ENCODE measurements around the gene SEL1L3.
A peak's percentile ranks its signal among the peaks of the same experiment; 100 is the strongest.

Gene SEL1L3

DNA sequence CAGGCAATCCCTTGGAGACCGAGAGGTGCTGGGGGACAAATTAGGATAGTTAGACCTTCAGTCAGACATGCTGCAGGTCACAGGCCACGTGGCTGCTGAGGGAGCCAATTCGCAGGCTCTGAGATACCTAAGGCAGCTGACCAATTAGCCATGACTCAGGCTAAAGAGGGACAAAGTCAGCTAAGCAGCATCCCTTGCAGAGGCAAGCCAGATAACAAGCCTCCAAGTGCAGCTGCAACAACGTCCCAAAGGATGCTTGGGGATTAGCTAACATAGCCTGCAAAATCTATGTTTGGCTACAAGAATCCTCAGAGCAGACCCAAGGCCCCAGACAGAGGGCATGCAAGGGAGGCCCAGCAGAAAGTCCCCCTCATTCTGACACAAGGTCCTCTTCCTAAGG is 93.5 kb downstream of the SEL1L3 start:
- no peak overlapping the region for H3K4me3 ChIP-seq (ENCODE audit: low read depth, low read length)
- TF ChIP-seq, protein P1, sequence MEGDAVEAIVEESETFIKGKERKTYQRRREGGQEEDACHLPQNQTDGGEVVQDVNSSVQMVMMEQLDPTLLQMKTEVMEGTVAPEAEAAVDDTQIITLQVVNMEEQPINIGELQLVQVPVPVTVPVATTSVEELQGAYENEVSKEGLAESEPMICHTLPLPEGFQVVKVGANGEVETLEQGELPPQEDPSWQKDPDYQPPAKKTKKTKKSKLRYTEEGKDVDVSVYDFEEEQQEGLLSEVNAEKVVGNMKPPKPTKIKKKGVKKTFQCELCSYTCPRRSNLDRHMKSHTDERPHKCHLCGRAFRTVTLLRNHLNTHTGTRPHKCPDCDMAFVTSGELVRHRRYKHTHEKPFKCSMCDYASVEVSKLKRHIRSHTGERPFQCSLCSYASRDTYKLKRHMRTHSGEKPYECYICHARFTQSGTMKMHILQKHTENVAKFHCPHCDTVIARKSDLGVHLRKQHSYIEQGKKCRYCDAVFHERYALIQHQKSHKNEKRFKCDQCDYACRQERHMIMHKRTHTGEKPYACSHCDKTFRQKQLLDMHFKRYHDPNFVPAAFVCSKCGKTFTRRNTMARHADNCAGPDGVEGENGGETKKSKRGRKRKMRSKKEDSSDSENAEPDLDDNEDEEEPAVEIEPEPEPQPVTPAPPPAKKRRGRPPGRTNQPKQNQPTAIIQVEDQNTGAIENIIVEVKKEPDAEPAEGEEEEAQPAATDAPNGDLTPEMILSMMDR (conservative IDR thresholded peaks at IDR 0.05; ENCODE audit: low read depth, low read length): no peak
- peak; percentile 34 for DNase-seq (ENCODE audit: low read depth)

DNA sequence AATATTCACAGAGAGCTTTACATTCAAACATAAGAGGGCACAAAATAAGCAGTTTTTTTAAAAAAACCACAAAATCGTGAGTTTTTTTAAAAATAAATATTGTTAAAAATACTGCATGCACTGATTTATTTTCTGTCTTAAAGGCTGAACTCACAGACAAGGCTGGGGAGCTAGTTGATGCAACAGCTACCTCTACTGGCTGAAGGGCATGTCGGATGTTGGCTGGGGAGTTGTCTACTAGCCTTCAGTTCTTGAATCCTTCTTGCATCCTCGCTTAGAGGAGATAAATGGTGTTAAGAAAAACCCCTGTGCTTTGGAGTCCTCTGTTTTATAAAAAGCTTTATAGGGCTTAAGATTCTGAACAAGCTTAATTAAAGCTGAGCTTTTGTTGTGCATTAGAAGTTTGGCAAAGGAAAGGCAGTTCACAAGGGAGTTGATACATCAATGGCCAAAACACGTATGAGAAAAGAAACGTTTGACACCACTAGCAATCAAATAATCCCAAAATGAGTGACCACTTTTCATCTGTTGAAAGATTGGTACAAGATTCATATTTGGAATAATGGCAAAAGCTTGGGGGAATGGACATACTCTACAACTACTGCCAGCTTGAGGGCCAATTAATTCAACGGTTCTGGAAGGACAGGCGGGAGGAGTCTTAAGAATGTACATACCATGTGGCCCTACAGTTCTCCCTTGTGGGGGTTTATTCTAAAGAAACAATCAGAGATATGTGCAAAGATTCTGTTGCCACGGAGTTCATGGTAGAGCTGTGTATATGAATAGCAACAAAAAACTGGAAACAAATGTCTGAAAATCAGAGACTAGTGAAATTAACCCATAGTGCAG is 94.7 kb downstream of the SEL1L3 start:
- TF ChIP-seq, protein P1 (conservative IDR thresholded peaks at IDR 0.05; ENCODE audit: low read depth, low read length): peak; percentile 100
- no peak overlapping the region for H3K4me3 ChIP-seq (ENCODE audit: low read depth, low read length)
- DNase-seq (ENCODE audit: low read depth): peak; percentile 91

DNA sequence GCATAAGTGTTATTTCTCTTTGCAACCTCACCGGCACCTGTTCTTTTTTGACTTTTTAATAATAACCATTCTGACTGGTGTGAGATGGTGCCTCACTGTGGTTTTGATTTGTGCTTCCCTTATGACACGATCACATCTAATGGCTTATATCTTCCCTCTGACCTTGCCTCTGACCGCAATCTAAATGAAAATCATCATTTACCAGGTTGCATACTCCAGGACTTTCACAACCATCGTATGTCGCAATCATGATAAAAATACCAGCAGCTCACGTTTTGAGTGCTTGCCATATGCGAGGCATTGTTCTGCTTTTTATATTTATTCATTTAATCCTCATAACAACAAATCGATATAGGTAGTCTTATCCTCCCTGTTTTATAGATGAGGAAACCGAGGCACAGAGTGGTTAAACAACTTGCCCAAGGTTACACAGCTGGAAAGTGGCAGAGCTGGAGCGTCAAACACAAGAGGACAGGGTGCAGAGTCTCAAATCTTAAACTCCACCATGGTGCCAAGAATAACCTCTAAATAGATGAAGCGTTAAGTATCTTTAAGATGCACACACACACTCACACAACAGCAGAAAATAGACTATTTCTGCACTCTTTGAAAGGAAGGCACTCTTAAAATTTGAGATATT is 102.2 kb downstream of the SEL1L3 start:
- H3K4me3 ChIP-seq (ENCODE audit: low read depth, low read length): no peak overlapping the region
- TF ChIP-seq, protein P1 (conservative IDR thresholded peaks at IDR 0.05; ENCODE audit: low read depth, low read length): no peak
- peak; percentile 46 for DNase-seq (ENCODE audit: low read depth)

DNA sequence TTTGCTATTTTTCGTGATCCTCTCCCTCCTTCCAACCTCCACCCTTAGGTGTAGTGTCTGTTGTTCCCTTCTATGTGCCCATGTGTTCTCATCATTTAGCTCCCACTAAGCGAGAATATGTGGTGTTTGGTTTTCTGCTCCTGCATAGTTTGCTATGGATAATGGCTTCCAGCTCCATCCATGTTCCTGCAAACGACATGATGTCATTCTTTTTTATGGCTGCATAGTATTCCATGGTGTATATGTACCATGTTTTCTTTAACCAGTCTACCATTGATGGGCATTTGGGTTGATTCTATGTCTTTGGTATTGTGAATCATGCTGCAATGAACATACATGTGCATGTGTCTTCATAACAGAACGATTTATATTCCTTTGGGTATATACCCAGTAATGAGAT is 102.7 kb downstream of the SEL1L3 start:
- no peak for DNase-seq (ENCODE audit: low read depth)
- no peak overlapping the region for H3K4me3 ChIP-seq (ENCODE audit: low read depth, low read length)
- TF ChIP-seq, protein P1 (conservative IDR thresholded peaks at IDR 0.05; ENCODE audit: low read depth, low read length): no peak

DNA sequence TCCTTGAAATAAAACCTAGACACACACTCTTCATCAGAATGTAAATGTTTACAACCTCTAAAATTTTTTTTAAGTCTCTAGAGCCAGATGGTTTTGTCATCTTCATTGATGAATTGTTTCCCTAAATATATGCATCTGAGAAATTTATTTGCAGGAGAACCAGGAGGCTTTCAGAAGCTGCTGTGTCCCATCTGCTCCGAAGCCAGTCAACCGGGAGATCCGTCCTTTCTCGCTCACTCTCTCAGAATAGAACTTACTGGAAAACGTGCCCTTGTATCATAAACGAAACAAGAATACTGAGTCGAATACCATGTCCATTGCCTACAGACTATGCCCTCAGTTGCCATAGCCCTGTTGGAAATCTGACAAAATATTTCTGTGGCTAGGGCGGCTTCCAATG is 103.7 kb downstream of the SEL1L3 start:
- TF ChIP-seq, protein P1 (conservative IDR thresholded peaks at IDR 0.05; ENCODE audit: low read depth, low read length): no peak
- no peak overlapping the region for H3K4me3 ChIP-seq (ENCODE audit: low read depth, low read length)

DNA sequence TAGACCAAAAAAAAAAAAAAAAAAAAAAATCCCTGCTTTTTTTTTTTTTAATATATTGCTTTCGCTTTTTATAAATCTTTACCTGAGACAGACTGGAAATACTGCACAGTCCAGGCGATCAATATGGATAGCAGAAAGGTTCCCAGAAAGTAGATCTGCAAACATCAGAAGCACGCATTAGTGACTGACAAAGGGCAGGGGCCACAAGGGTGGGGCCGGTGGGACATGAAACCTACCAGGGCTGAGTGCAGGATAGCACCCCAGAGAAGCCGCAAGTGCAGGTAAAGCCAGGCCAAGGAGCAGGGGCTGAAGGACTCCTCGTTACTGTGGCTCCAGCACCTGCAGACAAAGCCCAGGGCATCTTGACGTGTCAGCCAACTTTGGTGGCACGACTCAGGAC is 105.3 kb downstream of the SEL1L3 start:
- H3K4me3 ChIP-seq (ENCODE audit: low read depth, low read length): no peak overlapping the region
- no peak for DNase-seq (ENCODE audit: low read depth)
- TF ChIP-seq, protein P1 (conservative IDR thresholded peaks at IDR 0.05; ENCODE audit: low read depth, low read length): no peak

More for the DNA sequence above, 103.7 kb downstream of the SEL1L3 start:
- DNase-seq (ENCODE audit: low read depth): no peak

Data from choroid plexus epithelial cell (primary cell).